Measurements from ENCODE around the gene EIF5A.

Gene EIF5A

GRCh38 chr17:7289256-7290032, 18.0 kb upstream of the EIF5A start:
- Histone ChIP-seq H3K27ac (ENCODE audit: low read length) (peak overlapping the region; percentile 24), H3K4me3 (ENCODE audit: low read length in 2 of 2) (no peak overlapping the region), H3K9ac (ENCODE audit: low read length in 2 of 2) (no peak overlapping the region), H3K9me3 (ENCODE audit: control insufficient read depth in 2 of 2, low read length in 2 of 2) (no peaks in the 10 kb centered on the region), H3K27me3 (ENCODE audit: control insufficient read depth in 1 of 2, insufficient read depth in 2 of 2, low read length in 2 of 2) (peaks cover 0 to 11% of the 10 kb centered on the region in 2 donors), H3K4me1 (ENCODE audit: control insufficient read depth, insufficient read depth, low read length) (peaks cover 52% of the 10 kb centered on the region), H3K36me3 (ENCODE audit: control insufficient read depth in 2 of 2, insufficient read depth in 2 of 2, low read length in 2 of 2) (peaks cover 21 to 23% of the 10 kb centered on the region in 2 donors)

GRCh38 chr17:7290166-7290565, 17.3 kb upstream of the EIF5A start:
- H3K27ac ChIP-seq (ENCODE audit: low read length), result peak overlapping the region; percentile 24
- peaks cover 14 to 16% of the 10 kb centered on the region in 2 donors for H3K36me3 ChIP-seq (ENCODE audit: control insufficient read depth in 2 of 2, insufficient read depth in 2 of 2, low read length in 2 of 2)
- H3K4me1 ChIP-seq (ENCODE audit: control insufficient read depth, insufficient read depth, low read length), result peaks cover 50% of the 10 kb centered on the region
- H3K4me3 ChIP-seq (ENCODE audit: low read length in 2 of 2), result no peak overlapping the region
- no peak overlapping the region for H3K9ac ChIP-seq (ENCODE audit: low read length in 2 of 2)
- no peaks in the 10 kb centered on the region for H3K9me3 ChIP-seq (ENCODE audit: control insufficient read depth in 2 of 2, low read length in 2 of 2)
- peaks cover 0 to 14% of the 10 kb centered on the region in 2 donors for H3K27me3 ChIP-seq (ENCODE audit: control insufficient read depth in 1 of 2, insufficient read depth in 2 of 2, low read length in 2 of 2)

GRCh38 chr17:7290685-7291084, 16.7 kb upstream of the EIF5A start:
- Histone ChIP-seq H3K9me3 (ENCODE audit: control insufficient read depth in 2 of 2, low read length in 2 of 2) (no peaks in the 10 kb centered on the region), H3K4me3 (ENCODE audit: low read length in 2 of 2) (no peak overlapping the region), H3K36me3 (ENCODE audit: control insufficient read depth in 2 of 2, insufficient read depth in 2 of 2, low read length in 2 of 2) (peaks cover 9 to 11% of the 10 kb centered on the region in 2 donors), H3K27ac (ENCODE audit: low read length) (no peak overlapping the region), H3K9ac (ENCODE audit: low read length in 2 of 2) (no peak overlapping the region), H3K4me1 (ENCODE audit: control insufficient read depth, insufficient read depth, low read length) (peaks cover 50% of the 10 kb centered on the region), H3K27me3 (ENCODE audit: control insufficient read depth in 1 of 2, insufficient read depth in 2 of 2, low read length in 2 of 2) (peaks cover 0 to 14% of the 10 kb centered on the region in 2 donors)

- peak overlapping the region; percentile 46 for H3K27ac ChIP-seq (ENCODE audit: low read length)
- H3K4me3 ChIP-seq (ENCODE audit: low read length in 2 of 2), result no peak overlapping the region
- H3K36me3 ChIP-seq (ENCODE audit: control insufficient read depth in 2 of 2, insufficient read depth in 2 of 2, low read length in 2 of 2), result no peaks in the 10 kb centered on the region
- peaks cover 56% of the 10 kb centered on the region for H3K4me1 ChIP-seq (ENCODE audit: control insufficient read depth, insufficient read depth, low read length)
- H3K27me3 ChIP-seq (ENCODE audit: control insufficient read depth in 1 of 2, insufficient read depth in 2 of 2, low read length in 2 of 2), result peaks cover 0 to 14% of the 10 kb centered on the region in 2 donors
- no peaks in the 10 kb centered on the region for H3K9me3 ChIP-seq (ENCODE audit: control insufficient read depth in 2 of 2, low read length in 2 of 2)
- peak overlapping the region in 1 of 2 donors; percentile 13 for H3K9ac ChIP-seq (ENCODE audit: low read length in 2 of 2)
Measured at GRCh38 chr17:7292194-7292593, 15.2 kb upstream of the EIF5A start.

- H3K4me1 ChIP-seq (ENCODE audit: control insufficient read depth, insufficient read depth, low read length), result peaks cover 56% of the 10 kb centered on the region
- H3K36me3 ChIP-seq (ENCODE audit: control insufficient read depth in 2 of 2, insufficient read depth in 2 of 2, low read length in 2 of 2), result no peaks in the 10 kb centered on the region
- peaks cover 0 to 14% of the 10 kb centered on the region in 2 donors for H3K27me3 ChIP-seq (ENCODE audit: control insufficient read depth in 1 of 2, insufficient read depth in 2 of 2, low read length in 2 of 2)
Measured at GRCh38 chr17:7292729-7293128, 14.7 kb upstream of the EIF5A start.

GRCh38 chr17:7293159-7293558, 14.3 kb upstream of the EIF5A start:
- Histone ChIP-seq H3K36me3 (ENCODE audit: control insufficient read depth in 2 of 2, insufficient read depth in 2 of 2, low read length in 2 of 2) (no peaks in the 10 kb centered on the region), H3K27me3 (ENCODE audit: control insufficient read depth in 1 of 2, insufficient read depth in 2 of 2, low read length in 2 of 2) (peaks cover 0 to 14% of the 10 kb centered on the region in 2 donors), H3K4me3 (ENCODE audit: low read length in 2 of 2) (peak overlapping the region in 1 of 2 donors; percentile 15), H3K9me3 (ENCODE audit: control insufficient read depth in 2 of 2, low read length in 2 of 2) (no peaks in the 10 kb centered on the region), H3K27ac (ENCODE audit: low read length) (peak overlapping the region; percentile 46), H3K9ac (ENCODE audit: low read length in 2 of 2) (peak overlapping the region in 1 of 2 donors; percentile 4), H3K4me1 (ENCODE audit: control insufficient read depth, insufficient read depth, low read length) (peaks cover 56% of the 10 kb centered on the region)

More at GRCh38 chr17:7292729-7293128, 14.7 kb upstream of the EIF5A start:
- Histone ChIP-seq H3K9me3 (ENCODE audit: control insufficient read depth in 2 of 2, low read length in 2 of 2) (no peaks in the 10 kb centered on the region), H3K4me3 (ENCODE audit: low read length in 2 of 2) (no peak overlapping the region), H3K9ac (ENCODE audit: low read length in 2 of 2) (peak overlapping the region in 1 of 2 donors; percentile 4), H3K27ac (ENCODE audit: low read length) (peak overlapping the region; percentile 46)

- peak overlapping the region in 1 of 2 donors; percentile 52 for H3K4me3 ChIP-seq (ENCODE audit: low read length in 2 of 2)
- H3K27ac ChIP-seq (ENCODE audit: low read length), result no peak overlapping the region
- no peaks in the 10 kb centered on the region for H3K9me3 ChIP-seq (ENCODE audit: control insufficient read depth in 2 of 2, low read length in 2 of 2)
- peaks cover 56% of the 10 kb centered on the region for H3K4me1 ChIP-seq (ENCODE audit: control insufficient read depth, insufficient read depth, low read length)
- H3K36me3 ChIP-seq (ENCODE audit: control insufficient read depth in 2 of 2, insufficient read depth in 2 of 2, low read length in 2 of 2), result no peaks in the 10 kb centered on the region
- peaks cover 0 to 14% of the 10 kb centered on the region in 2 donors for H3K27me3 ChIP-seq (ENCODE audit: control insufficient read depth in 1 of 2, insufficient read depth in 2 of 2, low read length in 2 of 2)
- H3K9ac ChIP-seq (ENCODE audit: low read length in 2 of 2), result peak overlapping the region in 1 of 2 donors; percentile 21
Measured at GRCh38 chr17:7293816-7294613, 13.4 kb upstream of the EIF5A start.

GRCh38 chr17:7294614-7295153, 12.7 kb upstream of the EIF5A start, which contains the start of gene YBX2:
Gene YBX2 (minus strand): TSS chr17:7294639. CDS start chr17:7294500, 139 bp downstream.
- Histone ChIP-seq H3K36me3 (ENCODE audit: control insufficient read depth in 2 of 2, insufficient read depth in 2 of 2, low read length in 2 of 2) (no peaks in the 10 kb centered on the region), H3K9ac (ENCODE audit: low read length in 2 of 2) (peak within 1 kb of the TSS in 1 of 2 donors; percentile 21), H3K27me3 (ENCODE audit: control insufficient read depth in 1 of 2, insufficient read depth in 2 of 2, low read length in 2 of 2) (peaks cover 0 to 14% of the 10 kb centered on the region in 2 donors), H3K27ac (ENCODE audit: low read length) (no peak within 1 kb of the TSS), H3K4me1 (ENCODE audit: control insufficient read depth, insufficient read depth, low read length) (peaks cover 55% of the 10 kb centered on the region), H3K9me3 (ENCODE audit: control insufficient read depth in 2 of 2, low read length in 2 of 2) (no peaks in the 10 kb centered on the region), H3K4me3 (ENCODE audit: low read length in 2 of 2) (peak within 1 kb of the TSS in 1 of 2 donors; percentile 54)

GRCh38 chr17:7295230-7296180, 11.9 kb upstream of the EIF5A start:
- peak overlapping the region in 1 of 2 donors; percentile 5 for H3K9ac ChIP-seq (ENCODE audit: low read length in 2 of 2)
- peak overlapping the region in 1 of 2 donors; percentile 52 for H3K4me3 ChIP-seq (ENCODE audit: low read length in 2 of 2)
- H3K27me3 ChIP-seq (ENCODE audit: control insufficient read depth in 1 of 2, insufficient read depth in 2 of 2, low read length in 2 of 2), result peaks cover 0 to 14% of the 10 kb centered on the region in 2 donors
- peak overlapping the region; percentile 55 for H3K27ac ChIP-seq (ENCODE audit: low read length)
- no peaks in the 10 kb centered on the region for H3K36me3 ChIP-seq (ENCODE audit: control insufficient read depth in 2 of 2, insufficient read depth in 2 of 2, low read length in 2 of 2)
- H3K9me3 ChIP-seq (ENCODE audit: control insufficient read depth in 2 of 2, low read length in 2 of 2), result no peaks in the 10 kb centered on the region
- peaks cover 50% of the 10 kb centered on the region for H3K4me1 ChIP-seq (ENCODE audit: control insufficient read depth, insufficient read depth, low read length)

Measured in stomach smooth muscle (tissue), 2 donors.